Measurements from ENCODE around the gene TCF7L1.
"Not testable (repeated sequence)": the region's sequence is repeated elsewhere in the genome, so short reads cannot be mapped to it uniquely, and the experiment has no call there.

Gene TCF7L1

DNA sequence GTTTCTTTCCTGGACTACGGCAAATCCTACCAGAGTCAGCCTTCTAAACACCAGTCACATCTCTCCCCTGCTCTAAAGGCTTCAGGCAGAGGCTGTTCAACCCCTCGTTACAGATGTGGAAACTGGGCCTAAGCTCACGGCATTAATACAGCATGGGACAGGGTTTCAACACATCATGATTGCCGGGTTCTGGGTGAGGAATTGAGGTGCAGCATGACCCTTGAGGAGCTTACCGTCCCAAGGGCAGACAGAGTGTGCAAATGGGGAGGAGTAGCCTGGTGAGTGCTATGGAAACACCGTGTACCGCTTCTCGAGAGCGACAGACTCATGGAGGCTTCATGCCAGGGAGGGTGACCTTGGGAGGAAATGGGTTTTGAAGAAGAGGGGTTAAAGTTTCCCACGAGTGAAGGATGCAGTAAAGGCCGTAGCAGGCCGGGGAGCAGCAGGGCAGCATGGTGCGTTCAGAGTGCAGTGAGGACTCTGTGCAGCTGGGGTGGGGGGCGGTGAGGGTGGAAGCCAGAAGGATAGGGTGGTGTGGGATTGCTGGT is 143.5 kb downstream of the TCF7L1 start:
- DNase-seq (ENCODE audit: low read depth in 2 of 3, low spot score in 1 of 3) = no peak

- DNase-seq (ENCODE audit: low read depth in 2 of 3, low spot score in 1 of 3) = no peak
Observed at GRCh38 chr2:85277416-85278158, 144.4 kb downstream of the TCF7L1 start.

DNA sequence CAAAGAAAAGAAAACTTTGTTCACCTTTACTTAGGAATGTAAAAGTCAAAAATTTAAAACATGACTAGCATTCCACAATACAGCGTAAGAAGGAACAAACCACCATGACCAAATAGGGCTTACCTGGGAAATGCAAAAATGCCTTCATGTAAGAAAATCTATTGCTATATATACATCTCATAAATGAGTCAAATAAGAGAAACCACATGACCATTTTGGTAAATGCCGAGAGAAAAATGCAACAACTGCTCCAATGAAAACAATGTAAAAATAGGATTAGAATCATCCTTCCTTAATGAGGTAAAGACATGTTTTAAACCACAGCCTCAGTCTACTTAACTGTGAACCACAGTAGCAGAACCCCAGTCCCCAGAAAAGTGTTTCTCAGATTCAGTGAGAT is 145.2 kb downstream of the TCF7L1 start:
- DNase-seq (ENCODE audit: low read depth in 2 of 3, low spot score in 1 of 3) = no peak

- no peak for DNase-seq (ENCODE audit: low read depth in 2 of 3, low spot score in 1 of 3)
Observed at GRCh38 chr2:85281553-85281952, 148.4 kb downstream of the TCF7L1 start.

DNA sequence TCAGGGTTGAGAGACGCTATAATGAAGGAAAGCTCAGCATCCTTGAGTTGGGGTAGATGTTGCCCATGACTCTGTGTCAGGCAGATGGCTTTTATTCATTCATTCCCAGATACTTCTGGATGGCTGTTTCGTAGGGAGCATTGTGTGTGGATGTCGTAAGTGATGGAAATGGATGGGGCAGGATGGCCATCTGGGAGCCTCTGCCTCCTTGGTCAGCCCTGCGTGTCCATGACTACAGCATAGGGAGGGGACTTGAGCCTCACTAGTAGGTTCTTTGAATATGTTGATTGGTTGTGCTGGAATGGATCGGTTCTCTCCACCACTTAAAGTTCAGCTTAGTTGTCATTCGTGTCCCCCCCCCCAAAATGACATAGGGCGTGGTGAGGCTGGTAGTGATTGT is 149.7 kb downstream of the TCF7L1 start:
- no peak for DNase-seq (ENCODE audit: low read depth in 2 of 3, low spot score in 1 of 3)

DNA sequence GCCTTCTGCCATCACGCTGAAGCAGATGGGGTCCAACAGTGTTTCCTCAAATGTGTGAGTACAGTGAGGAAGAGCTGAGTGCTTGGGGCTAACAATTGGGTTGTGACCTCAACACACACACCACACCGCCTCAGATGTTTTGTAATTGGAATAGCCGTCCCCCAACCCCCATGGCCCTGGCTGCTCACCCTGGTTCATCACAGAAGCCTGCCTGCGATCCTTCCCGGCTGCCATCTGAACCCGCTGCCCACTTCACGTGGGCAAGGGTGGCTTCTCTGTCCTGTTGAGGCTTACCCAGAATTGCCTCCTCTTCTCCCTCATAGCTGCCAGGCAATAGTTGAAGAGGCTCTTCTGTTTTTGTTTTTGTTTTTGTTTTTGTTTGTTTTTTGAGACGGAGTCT is 150.4 kb downstream of the TCF7L1 start:
- DNase-seq (ENCODE audit: low read depth in 2 of 3, low spot score in 1 of 3) = no peak

- DNase-seq (ENCODE audit: low read depth in 2 of 3, low spot score in 1 of 3) = no peak
Observed at GRCh38 chr2:85286918-85287317, 153.7 kb downstream of the TCF7L1 start.

- no peak for DNase-seq (ENCODE audit: low read depth in 2 of 3, low spot score in 1 of 3)
Observed at GRCh38 chr2:85287721-85288120, 154.5 kb downstream of the TCF7L1 start.

GRCh38 chr2:85288244-85288725 is 155.1 kb downstream of the TCF7L1 start:
- no peak for DNase-seq (ENCODE audit: low read depth in 2 of 3, low spot score in 1 of 3)

GRCh38 chr2:85291425-85292023 is 158.3 kb downstream of the TCF7L1 start:
- no peak for DNase-seq (ENCODE audit: low read depth in 2 of 3, low spot score in 1 of 3)

DNA sequence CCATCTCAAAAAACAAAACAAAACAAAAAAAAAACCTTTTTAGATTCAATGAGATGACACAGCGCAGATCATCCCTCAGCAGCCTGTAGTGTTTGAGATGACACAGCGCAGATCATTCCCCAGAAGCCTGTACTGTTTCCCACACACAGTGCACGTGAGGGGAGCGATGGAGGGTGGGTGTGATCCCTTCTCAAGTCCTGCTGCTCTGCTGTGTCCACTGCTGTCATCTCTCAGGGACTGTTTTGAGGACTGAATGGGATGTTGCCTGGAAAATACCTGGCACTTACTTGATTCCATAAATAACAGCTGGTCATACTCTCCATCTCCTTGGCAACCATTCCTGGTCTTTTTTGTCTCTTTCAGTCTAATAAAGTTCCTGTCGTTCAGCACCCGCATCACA is 168.9 kb downstream of the TCF7L1 start:
- no peak for DNase-seq (ENCODE audit: low read depth in 2 of 3, low spot score in 1 of 3)

DNA sequence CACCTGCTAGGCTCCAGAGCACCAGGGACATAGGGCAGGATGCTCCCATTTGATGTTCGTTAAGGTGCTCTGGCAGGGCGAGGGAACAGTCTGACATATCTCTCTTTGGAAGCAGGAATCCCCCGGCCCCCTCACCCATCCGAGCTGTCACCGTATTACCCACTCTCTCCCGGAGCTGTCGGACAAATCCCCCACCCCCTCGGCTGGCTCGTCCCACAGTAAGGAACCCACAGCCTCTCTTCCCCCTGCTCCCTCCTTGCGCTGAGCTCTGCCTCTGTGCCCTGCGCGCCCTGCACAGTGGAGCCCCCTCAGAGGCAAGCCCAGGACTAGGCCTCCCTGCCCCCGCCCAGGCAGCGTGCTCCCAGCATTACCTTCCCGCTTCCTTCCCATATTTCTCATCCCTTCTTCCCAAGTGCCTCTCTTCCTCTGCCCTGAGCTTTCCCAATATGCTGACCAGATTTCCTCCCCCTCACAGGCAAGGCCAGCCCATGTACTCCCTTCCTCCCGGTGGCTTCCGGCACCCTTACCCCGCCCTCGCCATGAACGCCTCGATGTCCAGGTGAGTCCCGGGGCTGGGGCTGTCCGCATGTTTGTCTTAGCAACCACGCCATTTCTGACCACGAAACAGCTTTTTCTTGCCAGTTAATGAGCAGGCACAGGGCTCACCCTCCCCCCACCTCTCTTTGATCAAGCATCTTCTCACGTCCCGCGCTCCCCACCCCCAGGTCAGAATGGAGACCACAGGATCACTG is 170.8 kb downstream of the TCF7L1 start:
- DNase-seq (ENCODE audit: low read depth in 2 of 3, low spot score in 1 of 3) = no peak

DNA sequence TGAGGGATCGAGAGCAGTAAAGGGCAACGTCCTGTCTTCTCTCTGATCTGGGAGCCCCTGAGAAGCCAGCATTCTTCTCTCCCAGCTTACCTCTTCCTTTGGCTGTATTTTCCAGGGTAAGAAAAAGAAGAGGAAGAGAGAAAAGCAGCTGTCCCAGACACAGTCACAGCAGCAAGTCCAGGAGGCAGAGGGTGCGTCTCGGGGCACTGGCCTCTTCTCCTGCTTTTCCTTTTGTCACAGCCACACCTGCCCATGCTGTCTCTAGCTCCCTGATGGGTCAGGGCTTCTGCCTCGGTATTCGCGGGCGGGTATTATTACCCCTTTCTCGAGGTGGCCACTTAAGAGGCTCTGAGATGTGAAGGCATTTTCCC is 174.3 kb downstream of the TCF7L1 start:
- no peak for DNase-seq (ENCODE audit: low read depth in 2 of 3, low spot score in 1 of 3)

GRCh38 chr2:85308201-85308600 is 175.0 kb downstream of the TCF7L1 start:
- DNase-seq (ENCODE audit: low read depth in 2 of 3, low spot score in 1 of 3) = no peak

DNA sequence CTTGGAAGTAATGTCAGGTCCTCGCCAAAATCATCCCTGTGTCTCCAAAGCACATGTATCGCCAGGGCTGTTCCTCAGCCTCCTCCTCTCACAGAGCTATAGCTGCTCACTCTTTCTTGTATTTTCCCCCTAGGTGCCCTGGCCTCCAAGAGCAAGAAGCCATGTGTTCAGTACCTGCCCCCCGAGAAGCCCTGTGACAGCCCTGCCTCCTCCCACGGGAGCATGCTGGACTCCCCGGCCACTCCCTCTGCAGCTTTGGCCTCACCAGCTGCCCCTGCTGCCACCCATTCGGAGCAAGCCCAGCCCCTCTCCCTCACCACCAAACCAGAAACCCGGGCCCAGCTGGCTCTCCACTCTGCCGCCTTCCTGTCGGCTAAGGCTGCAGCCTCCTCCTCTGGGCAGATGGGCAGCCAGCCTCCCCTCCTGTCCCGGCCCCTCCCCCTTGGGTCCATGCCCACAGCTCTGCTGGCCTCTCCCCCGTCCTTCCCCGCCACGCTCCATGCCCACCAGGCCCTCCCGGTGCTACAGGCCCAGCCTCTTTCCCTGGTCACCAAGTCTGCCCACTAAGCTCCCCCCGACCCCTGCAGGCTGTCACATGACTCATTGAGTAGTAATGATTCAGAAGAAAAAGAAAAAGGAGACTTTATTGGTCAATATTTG is 175.8 kb downstream of the TCF7L1 start:
- no peak for DNase-seq (ENCODE audit: low read depth in 2 of 3, low spot score in 1 of 3)

GRCh38 chr2:85309699-85310321 is 176.6 kb downstream of the TCF7L1 start:
- no peak for DNase-seq (ENCODE audit: low read depth in 2 of 3, low spot score in 1 of 3)

GRCh38 chr2:85310330-85310729 is 177.1 kb downstream of the TCF7L1 start:
- DNase-seq (ENCODE audit: low read depth in 2 of 3, low spot score in 1 of 3) = no peak

DNA sequence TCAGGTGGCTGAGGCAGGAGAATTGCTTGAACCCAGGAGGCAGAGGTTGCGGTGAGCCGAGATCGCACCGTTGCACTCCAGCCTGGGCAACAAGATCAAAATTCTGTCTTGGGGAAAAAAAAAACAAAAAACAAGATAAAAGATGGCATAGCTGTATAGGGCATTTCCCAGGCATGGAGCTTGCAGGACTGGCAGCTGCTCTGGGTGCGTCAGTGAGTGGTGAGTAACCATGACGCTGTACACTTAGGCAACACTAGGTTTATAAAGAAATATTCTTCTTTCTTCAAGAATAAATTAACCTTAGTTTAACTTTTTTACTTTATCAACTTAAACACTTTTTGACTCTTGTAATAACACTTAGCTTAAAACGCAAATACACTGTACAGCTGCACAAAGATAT is 179.2 kb downstream of the TCF7L1 start:
- DNase-seq (ENCODE audit: low read depth in 2 of 3, low spot score in 1 of 3) = no peak

- no peak for DNase-seq (ENCODE audit: low read depth in 2 of 3, low spot score in 1 of 3)
Observed at GRCh38 chr2:85314884-85315242, 181.7 kb downstream of the TCF7L1 start.

- not testable (repeated sequence) for DNase-seq (ENCODE audit: low read depth in 2 of 3, low spot score in 1 of 3)
Observed at GRCh38 chr2:85315921-85316320, 182.7 kb downstream of the TCF7L1 start.
